GM18499 (cell line): Measurements from ENCODE around the gene AGXT.

Experiments used
- ATAC-seq: cut with Tn5 transposase; IDR thresholded peaks from one replicate; pipeline ENCODE4 v1.9.1; 2021; ENCODE audit warnings: moderate number of reproducible peaks; ENCODE audit not compliant: insufficient read depth, unreplicated experiment

The AGXT gene

DNA sequence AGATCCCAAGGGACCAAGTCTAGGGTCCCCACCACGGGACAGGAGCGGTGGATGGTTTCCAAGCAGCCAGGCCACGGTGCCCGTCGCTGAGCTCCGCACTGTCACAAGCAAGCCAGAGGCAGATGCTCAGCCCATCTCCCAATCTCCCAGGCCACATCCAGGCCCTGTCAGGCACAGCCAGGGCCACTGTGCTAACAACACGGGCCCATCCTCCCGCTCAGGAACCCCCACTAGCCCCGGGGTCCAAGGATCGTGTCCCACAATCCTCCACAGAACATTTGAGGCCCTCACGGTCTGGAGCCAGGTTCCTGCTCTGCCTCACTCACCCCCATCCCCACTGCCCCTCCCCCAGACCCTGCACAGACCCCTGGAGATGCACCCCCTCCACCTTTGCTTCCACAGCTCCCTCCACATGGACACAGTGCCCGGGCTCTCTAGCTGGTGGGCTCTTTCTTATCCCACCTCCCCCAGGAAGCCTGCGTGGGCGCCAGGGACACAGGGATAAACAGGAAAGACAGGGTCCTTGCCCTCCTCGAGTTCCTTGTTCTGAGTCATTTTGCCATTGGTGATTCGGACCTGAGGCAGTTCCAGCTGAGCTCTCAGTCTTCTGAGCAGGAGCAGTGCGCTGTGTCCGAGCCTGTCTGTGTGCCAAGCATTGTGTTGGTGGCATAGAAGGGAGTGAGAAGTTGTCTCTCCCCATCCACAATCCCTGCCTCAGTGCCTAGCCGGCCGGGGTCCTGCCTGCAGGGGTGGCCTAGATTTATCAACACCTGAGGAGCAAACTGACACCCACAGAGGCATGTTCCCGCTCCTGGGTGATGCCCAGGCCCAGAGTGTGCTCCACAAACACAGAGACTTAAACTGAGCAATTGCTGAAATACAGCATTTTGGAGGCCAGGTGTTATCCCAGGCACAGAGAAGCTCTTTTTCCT, 44.5 kb downstream of the AGXT start:
- no peak for ATAC-seq

DNA sequence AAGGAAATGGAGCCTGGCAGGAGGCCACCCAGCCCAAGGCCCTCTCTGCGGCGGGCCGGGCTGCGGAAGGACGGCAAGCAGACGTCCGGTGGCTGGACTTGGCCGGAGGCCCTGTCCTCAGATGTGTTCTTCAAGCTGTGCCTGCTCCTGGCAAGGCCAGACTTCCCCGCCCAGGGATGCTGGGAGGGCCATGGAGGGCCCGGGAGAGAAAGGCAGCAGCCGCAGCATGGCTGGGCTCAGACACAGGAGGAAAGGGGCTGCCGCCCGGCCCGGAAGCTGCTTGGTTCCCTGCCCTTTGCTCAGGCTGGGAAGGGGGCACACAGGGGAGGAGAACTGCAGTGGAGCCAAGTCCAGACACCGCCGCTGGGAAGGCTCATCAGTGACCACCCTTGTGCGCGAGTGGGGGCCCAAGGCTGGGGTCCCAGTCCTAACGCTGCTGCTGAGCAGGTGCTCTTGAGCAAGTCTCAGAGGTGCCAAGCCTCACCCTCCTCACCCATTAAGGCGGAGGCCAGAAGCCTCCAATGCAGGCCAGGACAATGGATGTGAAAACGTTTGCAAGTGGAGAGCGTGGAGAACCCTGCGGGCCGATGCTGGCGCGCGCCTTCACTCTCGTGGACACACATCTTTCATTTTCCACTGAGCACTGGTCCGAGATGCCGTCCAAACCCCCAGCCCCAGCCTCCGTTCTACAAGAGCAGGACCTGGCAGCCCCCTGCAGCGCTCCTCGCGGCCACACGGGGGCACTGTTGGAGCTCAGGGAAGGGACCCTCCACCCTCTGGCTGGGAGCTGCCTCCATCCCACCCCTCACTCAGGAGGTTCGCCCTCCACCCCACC, 45.4 kb downstream of the AGXT start:
- ATAC-seq: no peak

DNA sequence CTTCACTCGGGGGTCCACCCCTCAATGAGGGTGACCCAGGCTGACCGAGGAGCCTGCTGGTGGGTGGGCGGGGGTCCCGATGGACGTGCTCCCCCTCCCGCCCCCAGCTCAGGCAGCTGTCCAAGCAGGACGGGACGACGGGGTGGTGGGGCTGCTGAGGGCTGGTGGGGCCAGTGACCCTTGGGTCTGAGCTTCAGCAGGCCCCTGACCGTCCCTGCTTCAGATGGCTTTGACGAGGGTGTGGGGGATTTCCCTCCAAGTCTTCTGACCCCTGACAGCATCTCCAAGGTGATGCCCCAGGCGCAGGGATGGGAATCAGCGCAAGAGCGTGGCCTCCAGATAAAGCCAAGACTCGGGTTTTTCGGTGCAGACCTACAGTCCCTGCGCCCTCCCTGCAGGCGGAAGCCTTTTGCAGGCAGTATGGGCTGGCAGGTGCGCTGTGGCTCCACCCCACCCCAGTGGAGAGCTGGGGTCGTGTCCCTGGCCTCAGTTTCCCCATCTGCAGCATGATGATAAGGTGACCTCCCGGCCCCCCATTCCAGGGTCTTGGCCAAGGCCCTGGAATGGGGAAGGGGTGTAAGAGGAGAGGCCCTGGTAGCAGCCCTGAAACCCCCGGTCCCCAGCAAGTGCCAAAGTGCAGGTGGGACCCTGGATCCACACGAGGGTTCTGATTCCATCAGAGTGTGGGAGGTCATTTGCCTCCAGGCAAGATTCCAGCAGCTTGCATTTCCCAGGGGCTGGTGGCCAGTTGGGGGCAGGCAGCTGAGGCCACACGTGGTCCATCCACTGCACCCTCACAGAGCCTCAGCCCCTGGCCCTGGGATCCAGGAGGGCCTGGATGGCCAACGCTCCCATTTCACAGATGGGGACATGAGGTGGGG, 46.3 kb downstream of the AGXT start:
- no peak for ATAC-seq

DNA sequence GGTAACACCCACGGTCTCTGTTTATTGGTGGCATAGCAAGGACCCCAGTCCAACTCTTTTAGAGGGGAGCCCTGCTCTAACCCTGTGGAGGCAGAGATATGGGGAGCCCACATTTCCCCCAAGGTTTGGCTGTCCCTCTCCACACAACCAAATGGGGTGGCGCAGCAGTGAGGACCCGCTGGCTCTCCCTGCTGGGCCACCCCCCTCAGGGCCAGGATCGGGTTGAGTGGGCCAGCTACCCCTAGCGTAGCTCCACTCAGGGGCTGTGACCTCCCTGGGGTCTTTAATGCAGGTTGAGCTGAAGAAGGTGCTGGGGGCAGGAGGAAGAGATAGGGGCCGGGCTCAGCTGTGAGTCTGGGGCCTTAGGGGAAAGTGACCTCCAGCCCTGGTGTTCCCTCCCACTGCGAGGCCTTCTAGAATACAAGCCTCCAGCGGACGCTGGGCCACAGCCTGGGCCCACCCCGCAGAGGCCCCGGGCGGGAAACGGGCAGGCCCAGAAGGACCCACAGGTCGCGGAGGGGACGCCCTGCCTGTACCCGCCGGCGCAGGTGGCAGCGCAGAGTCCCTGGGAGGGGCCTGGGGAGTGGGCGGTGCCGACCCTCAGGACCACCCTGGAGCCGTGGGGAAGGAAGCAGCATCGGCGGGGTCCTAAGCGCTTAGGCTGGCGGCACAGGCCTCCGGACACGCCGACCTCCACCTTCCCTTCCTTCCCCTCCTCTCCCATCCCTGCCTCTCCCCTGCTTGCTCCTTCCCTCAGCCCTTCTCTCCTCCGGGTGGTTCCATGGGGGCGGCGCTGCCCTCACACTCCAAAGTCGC, 47.1 kb downstream of the AGXT start:
- ATAC-seq: no peak

DNA sequence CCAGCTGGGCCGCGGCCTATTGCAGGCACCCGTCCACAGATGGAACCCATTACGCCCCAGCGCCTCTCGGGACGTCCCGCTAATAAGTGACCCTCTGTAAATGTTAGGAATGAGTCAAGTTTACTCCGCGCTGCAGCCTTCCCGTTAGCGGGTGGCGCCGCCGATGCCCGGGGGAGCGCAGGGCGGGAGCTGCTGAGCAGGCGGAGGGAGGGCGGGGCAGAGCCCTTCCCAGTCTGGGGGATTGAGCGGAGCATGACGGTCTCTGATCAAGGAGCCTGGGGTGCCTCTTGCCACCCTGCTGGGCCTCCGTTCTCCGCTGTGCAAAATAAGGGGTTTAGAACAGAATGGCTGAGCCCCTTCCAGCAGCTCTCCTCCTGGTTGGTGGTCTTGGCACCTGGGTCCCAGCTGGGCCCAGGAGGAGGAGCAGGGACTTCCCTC, 48.0 kb downstream of the AGXT start:
- ATAC-seq: no peak

DNA sequence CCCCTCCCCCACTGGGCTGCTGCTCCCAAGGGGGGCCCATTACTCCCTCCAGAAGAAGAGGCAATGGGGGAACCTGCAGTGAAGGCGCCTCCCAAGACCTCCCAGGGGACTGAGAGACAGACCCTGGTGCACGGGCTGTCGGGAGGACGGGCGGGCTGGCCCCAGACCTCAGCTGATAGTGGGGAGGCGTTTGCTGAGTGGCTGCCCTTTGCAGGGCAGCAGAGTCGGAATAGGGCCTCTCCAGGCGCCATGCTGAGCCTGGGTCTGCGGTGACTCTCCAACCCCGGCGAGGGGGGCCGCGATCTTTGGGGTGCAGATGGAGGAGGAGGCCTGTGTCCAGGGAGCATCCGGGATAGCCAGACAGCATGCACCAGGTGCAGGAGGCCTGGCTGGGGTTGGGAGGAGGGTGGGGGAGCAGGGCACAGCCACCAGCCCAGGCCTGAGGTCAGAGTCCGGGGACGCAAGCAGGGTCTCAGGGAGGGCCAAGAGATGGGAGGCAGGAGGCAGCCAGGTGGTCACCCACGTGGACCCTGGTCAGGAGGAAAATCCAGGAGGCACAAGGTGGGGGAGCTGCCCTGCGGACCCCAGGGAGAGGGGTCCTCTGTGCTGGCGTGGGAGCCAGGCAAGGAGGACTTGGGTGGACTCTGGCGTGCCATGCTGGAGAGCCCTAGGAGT, 48.5 kb downstream of the AGXT start:
- ATAC-seq: no peak

DNA sequence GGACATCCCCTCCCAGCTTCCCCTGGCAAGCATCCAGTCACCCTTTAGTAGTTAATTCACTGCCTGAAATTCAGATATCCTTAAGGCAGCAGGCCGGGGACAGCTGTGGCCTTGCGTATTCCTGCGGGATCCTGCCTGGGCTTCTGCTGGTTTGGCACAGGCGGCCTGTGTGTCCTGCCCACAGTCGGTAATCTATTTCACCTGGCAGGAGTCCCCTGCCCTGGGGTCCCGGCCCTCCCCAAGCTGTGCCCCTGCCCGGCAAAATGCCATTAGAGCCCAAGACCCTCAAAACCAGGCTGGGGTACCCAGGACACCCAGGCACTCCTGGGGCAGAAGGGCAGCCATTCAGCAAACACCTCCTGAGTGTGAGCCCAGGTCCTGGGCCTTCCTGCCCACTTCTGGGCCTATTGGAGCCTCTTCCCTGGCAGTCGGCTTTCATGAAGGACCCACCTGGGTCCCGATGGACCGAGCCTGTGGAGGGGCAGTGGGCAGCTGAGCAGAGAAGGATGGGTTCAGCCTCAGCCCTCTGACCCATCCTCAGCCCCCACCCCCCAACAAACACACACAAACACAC, 49.1 kb downstream of the AGXT start:
- no peak for ATAC-seq

DNA sequence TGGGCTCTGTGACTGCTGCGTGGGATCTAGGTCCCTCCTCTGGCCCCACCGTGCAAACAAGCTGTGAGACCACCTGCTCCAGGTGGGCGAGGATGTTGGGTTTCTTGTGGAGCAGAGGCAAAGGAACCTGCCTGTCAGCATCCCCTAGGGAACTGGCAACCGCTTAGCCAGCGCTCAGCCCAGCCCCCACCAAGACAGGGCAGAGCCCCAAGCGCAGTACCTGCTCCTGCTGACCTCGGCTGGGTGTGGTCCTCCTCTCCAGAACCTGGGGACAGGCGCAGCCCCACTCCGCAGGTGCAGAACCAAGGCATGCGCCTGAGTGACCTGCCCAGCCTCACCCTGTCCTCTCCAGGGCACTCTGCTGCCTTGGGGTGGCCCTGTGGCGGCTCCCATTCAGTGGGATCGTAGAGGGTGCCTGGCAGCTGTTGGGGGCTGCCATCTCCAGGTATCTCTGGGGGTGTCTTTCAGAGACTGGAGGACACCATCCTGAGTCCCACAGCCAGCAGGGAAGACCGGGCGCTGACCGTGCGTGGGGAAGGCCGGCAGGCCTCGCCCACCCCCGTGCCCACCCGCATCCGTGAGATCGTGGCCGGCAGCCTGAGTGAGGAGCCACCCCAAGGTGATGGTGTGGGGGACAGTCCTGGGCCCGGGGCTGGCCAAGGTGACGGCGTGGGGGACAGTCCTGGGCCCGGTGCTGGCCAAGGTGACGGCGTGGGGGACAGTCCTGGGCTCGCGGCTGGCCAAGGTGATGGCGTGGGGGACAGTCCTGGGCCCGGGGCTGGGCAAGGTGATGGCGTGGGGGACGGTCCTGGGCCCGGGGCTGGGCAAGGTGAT, 49.9 kb downstream of the AGXT start:
- no peak for ATAC-seq

DNA sequence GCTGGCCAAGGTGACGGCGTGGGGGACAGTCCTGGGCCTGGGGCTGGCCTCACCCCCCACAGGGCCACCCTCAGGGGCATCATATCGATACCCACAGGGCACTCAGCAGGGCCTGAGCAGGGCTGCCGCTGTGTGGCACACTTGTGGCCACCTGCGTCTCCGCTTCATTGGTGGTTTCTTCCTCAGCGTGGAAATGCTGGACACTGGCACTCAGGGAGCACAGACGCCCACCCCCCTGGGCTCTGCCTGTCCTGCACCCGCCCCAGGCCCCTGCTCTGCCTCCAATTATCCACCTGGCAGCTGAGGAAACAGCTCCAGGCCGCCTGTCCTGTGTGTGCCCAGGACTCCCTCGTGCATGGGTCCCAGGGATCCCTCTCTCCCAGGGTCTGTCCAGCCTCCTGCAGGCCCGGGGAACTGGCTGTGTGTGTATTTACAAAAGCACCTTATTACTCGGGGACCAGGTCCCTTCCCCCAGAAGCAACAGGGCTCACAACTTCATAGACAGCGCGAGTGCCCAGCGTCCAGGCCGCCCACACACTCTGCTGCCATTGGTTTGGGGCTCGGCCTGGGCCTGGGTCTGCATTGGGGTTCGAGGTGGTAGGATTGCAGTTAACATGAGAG, 50.6 kb downstream of the AGXT start:
- no peak for ATAC-seq

DNA sequence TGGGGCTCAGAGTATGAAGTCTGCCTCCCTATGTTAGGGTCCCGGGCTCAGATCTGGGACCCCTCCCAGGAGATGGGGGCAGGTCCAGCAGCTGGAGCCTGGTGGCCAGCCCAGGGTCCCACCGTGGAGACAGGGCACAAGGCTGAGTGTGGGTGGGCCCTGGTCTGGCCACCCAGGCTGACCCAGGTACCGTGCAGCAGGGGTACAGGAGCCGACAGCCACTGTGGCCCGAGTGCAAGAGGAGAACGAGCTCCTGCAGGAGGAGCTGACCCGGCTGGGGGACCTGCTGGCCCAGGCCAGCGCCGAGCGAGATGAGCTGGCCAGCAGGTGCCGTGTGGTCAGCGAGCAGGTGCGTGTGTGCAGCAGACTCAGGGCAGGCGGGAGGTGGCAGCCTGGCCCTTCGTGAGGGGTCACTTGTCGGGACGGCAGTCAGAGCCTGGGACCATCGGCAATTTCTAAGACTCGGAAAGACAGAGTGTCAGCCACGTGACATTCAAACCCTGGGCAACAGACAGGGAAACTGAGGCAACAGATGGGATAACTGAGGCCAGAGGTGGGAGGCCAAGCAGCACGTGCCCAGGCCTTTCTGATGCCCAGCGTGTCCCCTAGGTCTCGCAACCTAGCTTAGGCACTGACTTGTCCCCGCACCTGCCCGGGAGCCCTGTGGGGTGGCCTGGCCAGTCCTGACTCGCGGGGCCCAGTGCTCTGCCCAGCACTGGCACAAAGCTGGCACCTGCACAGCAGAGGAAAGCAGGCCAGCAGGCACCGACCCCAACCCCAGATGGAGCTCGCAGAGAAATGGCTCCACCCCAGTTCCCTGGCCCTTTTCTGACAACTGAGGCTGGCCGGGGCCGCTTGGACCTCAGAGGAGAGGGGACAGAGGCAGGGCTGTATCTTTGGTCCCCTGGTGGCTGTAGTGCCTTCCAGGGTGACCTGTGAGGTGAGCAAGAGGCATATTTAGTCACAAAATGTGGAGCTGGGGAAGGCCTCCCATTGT, 51.5 kb downstream of the AGXT start:
- ATAC-seq: no peak

DNA sequence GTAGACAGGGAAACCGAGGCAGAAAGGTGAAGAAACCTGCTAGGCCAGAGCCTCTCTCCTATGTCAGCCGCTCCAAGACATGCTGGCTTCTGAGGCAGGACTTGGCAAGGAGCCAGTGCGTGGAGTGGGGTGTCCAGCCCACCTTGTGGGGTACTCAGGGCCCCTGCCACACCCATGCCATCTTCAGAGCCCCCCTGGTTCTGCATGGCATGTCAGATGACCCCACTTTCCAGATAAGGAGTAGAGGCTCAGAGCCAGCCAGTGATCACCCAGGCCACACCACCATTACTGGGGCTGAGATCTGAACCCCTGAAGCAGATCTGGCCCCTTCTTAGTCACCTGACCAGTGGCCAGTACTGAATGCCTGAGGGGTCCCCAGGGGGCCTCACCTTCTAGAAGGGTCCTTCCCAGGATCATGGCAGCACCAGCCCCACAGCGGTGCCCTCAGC, 52.2 kb downstream of the AGXT start:
- no peak for ATAC-seq

DNA sequence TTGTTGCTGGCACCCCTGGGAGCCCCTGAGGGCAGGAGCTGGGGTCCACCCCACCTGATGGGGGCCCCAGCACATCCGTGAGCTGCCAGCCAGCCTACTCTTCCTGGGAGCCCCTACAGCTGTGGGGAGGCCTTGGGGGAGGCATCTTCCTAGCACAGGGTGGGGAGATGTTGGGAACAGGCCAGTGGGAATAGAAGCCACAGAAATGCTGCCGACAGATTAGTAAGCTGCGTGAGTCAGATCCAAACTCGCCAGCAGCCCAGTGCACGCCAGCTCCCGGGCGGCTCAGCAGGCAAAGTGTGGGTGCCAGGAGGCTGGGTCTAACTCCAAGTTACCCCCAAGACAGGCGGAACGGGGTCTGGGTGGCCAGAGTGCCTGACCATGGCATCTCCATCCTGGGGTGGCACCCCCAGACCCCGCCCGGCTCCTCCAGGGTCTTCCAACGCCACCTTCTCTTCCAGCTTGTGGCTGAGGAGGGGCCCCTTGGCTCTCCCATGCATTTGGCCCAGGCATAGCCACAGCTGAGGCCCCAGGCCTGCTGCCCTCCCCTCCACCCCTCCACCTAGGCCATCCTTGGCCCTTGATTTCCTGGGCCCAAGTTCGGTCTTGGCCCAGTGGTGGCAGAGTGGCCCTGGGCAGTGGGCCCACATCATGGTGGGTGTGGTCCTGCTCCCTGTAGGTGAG, 52.8 kb downstream of the AGXT start:
- no peak for ATAC-seq

DNA sequence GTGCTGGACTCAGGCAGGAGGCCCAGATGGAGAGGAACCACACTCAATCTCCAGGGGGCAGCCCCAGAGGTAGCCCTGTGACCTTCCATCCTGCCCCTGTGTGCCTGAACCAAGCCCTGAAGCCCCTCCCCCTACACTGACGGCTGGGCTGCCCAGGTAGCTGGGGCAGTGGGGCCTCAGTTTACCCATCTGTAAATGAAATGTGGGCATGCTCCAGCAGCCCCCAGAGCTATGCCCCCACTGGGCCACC, 53.3 kb downstream of the AGXT start:
- ATAC-seq: no peak

DNA sequence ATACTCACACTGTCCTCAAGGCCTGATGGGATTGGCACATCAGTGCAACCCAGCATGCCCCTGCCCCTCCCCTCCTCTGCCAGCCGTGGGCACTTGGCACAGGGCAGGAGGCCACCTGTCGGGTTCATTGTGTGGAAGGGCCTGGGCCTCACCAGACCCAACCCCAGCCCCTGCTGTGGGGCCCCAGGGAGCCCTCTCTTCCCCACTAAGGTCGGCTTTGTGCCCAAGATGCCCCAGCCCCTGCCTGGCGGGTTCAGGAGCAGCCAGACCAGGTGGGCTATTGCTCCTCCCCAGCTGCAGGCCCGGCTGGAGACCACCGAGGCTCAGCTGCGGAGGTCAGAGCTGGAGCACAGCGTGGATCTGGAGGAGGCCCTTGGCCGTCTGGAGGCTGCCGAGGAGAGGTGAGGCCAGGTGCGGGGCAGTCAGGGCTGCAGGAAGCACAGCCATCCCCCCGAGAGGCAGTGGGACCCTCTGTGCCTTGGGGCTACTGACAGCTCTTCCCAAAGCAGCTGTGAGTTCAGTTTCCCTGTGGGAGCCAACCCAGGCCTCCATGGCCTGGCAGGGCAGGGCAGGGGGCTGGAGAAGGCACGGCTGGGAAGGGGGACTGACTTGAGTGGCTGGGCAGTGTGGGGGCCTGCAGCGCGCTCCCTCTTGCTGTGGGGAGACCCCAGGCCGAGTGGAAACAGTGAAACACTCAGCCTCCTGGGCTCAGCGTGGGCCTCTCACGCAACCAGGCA, 53.8 kb downstream of the AGXT start:
- no peak for ATAC-seq

DNA sequence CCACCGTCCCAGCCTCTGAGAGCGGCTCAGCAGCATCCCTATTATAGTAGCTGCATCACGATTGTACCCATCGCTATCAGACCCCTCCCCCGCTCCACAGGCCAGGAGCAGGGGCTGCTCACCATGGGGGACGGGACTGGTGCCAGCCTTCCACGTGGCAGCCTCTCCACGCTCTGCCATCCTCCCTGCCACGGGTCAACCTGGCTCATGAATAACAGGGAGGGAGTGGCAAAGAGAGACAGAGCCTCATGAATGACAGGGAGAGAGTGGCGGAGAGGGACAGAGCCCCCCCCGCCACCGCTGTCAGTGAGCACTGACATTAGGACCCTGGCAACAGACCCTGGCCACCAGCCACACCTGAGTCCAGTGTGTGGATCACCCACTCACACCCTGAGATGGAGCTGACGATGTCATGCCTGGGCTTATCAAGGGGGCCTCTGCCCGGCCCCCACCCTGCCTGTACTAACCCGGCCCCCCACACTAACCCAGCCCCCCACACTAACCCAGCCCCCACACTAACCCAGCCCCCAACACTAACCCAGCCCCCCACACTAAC, 54.4 kb downstream of the AGXT start:
- ATAC-seq: no peak
